HEK293T (cell line): ENCODE data around the gene MRGPRF.

Source experiments
- ARNT ChIP-seq: fragments of 450-650 bp; IDR thresholded peaks from 2 replicates; pipeline ENCODE4 v1.6.1; 2017; ENCODE audit warnings: mild to moderate bottlenecking
- BHLHE40 ChIP-seq: fragments of 450-650 bp; IDR thresholded peaks from 2 replicates; pipeline ENCODE4 v1.6.1; 2016; ENCODE audit warnings: mild to moderate bottlenecking, moderate library complexity, borderline replicate concordance
- ELF4 ChIP-seq: fragments of 450-650 bp; IDR thresholded peaks from 2 replicates; pipeline ENCODE4 v1.6.1; 2017; ENCODE audit warnings: antibody characterized with exemption
- FOXA1 ChIP-seq: fragments of 450-650 bp; IDR thresholded peaks from 2 replicates; pipeline ENCODE4 v1.6.1; 2016; ENCODE audit warnings: mild to moderate bottlenecking
- FOXK2 ChIP-seq: fragments of 450-650 bp; IDR thresholded peaks from 2 replicates; pipeline ENCODE4 v1.6.1; 2016; ENCODE audit warnings: mild to moderate bottlenecking
- FOXM1 ChIP-seq: fragments of 450-650 bp; IDR thresholded peaks from 2 replicates; pipeline ENCODE4 v1.6.1; 2017; ENCODE audit warnings: mild to moderate bottlenecking, borderline replicate concordance
- L3MBTL2 ChIP-seq: fragments of 450-650 bp; conservative IDR thresholded peaks from 2 replicates; pipeline ENCODE4 v1.6.1; 2016; ENCODE audit warnings: mild to moderate bottlenecking
- LEF1 ChIP-seq: fragments of 450-650 bp; IDR thresholded peaks from 2 replicates; pipeline ENCODE4 v1.6.1; 2017; ENCODE audit warnings: mild to moderate bottlenecking, borderline replicate concordance
- NFRKB ChIP-seq: fragments of 450-650 bp; IDR thresholded peaks from 2 replicates; pipeline ENCODE4 v1.6.1; 2016; ENCODE audit warnings: mild to moderate bottlenecking, moderate library complexity
- PKNOX1 ChIP-seq: fragments of 450-650 bp; IDR thresholded peaks from 2 replicates; pipeline ENCODE4 v1.6.1; 2016
- SP1 ChIP-seq: fragments of 450-650 bp; IDR thresholded peaks from 2 replicates; pipeline ENCODE4 v1.6.1; 2017
- SUZ12 ChIP-seq: fragments of 450-650 bp; IDR thresholded peaks from 2 replicates; pipeline ENCODE4 v1.6.1; 2016; ENCODE audit warnings: mild to moderate bottlenecking
- TARDBP ChIP-seq: fragments of 450-650 bp; IDR thresholded peaks from 2 replicates; pipeline ENCODE4 v1.6.1; 2016
- ZNF384 ChIP-seq: fragments of 450-650 bp; IDR thresholded peaks from 2 replicates; pipeline ENCODE4 v1.6.1; 2016

GRCh38 chr11:68970921-68971636 lies 42.0 kb downstream of the MRGPRF start:
- TF ChIP-seq FOXM1, result no peak
- TF ChIP-seq FOXA1, result no peak
- no peak for TF ChIP-seq PKNOX1
- TF ChIP-seq SUZ12, result no peak
- TF ChIP-seq BHLHE40, result no peak
- no peak for TF ChIP-seq SP1
- TF ChIP-seq ZNF384, result no peak
- TF ChIP-seq TARDBP, result no peak
- no peak for TF ChIP-seq NFRKB
- no peak for TF ChIP-seq FOXK2
- no peak for TF ChIP-seq ARNT
- TF ChIP-seq ELF4, result no peak
- TF ChIP-seq LEF1, result no peak
- no peak for TF ChIP-seq L3MBTL2
